Measurements from ENCODE around the gene PTH1R.

The PTH1R gene

GRCh38 chr3:46935989-46936558, 58.6 kb downstream of the PTH1R start:
- Histone ChIP-seq H3K4me3 (peak overlapping the region in 2 of 10 experiments; percentile 10 to 27; a peak in 3 of 20 replicates), H3K27me3 (no peaks in the 10 kb centered on the region), H3K36me3 (peaks cover 28 to 97% (median 82%) of the 10 kb centered on the region in 11 experiments), H3K27ac (peak overlapping the region in 7 of 11 experiments; percentile 8 to 80 (median 59); a peak in 13 of 22 replicates), H3K9ac (peak overlapping the region in 5 of 11 experiments; percentile 0 to 63 (median 40); a peak in 7 of 22 replicates), H3K4me1 (peaks cover 86 to 100% (median 100%) of the 10 kb centered on the region in 10 experiments), H4K20me1 (peaks cover 72 to 100% (median 100%) of the 10 kb centered on the region in 11 experiments), H3K4me2 (peak overlapping the region in 10 of 11 experiments; percentile 7 to 99 (median 82); a peak in 18 of 22 replicates), H3K9me3 (replicated peaks in 1 of 11) (peaks cover 0 to 12% (median 7%) of the 10 kb centered on the region in 11 experiments; a peak in 16 of 22 replicates)
- TF ChIP-seq Cebpa-rat (IDR thresholded peaks at IDR 0.05) = peak in 5 of 11 experiments; percentile 24 to 62 (median 46); a peak in 3 of 22 replicates

GRCh38 chr3:46936733-46937250, 59.3 kb downstream of the PTH1R start:
- Histone ChIP-seq H3K9ac (peak overlapping the region in 5 of 11 experiments; percentile 0 to 63 (median 40); a peak in 5 of 22 replicates), H3K9me3 (replicated peaks in 1 of 11) (peaks cover 0 to 5% (median 0%) of the 10 kb centered on the region in 11 experiments; a peak in 5 of 22 replicates), H3K36me3 (peaks cover 27 to 95% (median 80%) of the 10 kb centered on the region in 11 experiments), H3K4me2 (peak overlapping the region in 6 of 11 experiments; percentile 1 to 99 (median 90); a peak in 9 of 22 replicates), H3K4me3 (no peak overlapping the region; a peak in 1 of 20 replicates), H4K20me1 (peaks cover 74 to 100% (median 100%) of the 10 kb centered on the region in 11 experiments; a peak in 21 of 22 replicates), H3K4me1 (peaks cover 84 to 100% (median 97%) of the 10 kb centered on the region in 10 experiments), H3K27ac (peak overlapping the region in 8 of 11 experiments; percentile 4 to 80 (median 50); a peak in 13 of 22 replicates), H3K27me3 (no peaks in the 10 kb centered on the region)
- TF ChIP-seq Cebpa-rat (IDR thresholded peaks at IDR 0.05) = no peak

GRCh38 chr3:46938118-46938517, 60.6 kb downstream of the PTH1R start:
- H3K9me3 ChIP-seq (replicated peaks in 1 of 11) = no peaks in the 10 kb centered on the region
- H3K4me3 ChIP-seq = no peak overlapping the region
- no peaks in the 10 kb centered on the region for H3K27me3 ChIP-seq
- H3K36me3 ChIP-seq = peaks cover 30 to 97% (median 86%) of the 10 kb centered on the region in 11 experiments
- TF ChIP-seq Cebpa-rat (IDR thresholded peaks at IDR 0.05) = no peak
- H4K20me1 ChIP-seq = peaks cover 75 to 100% (median 100%) of the 10 kb centered on the region in 11 experiments
- H3K27ac ChIP-seq = peak overlapping the region in 4 of 11 experiments; percentile 31 to 70 (median 36); a peak in 4 of 22 replicates
- H3K4me1 ChIP-seq = peaks cover 82 to 100% (median 96%) of the 10 kb centered on the region in 10 experiments
- H3K9ac ChIP-seq = no peak overlapping the region
- peak overlapping the region; percentile 17 to 98 (median 64); a peak in 17 of 22 replicates for H3K4me2 ChIP-seq

- Histone ChIP-seq H3K4me2 (peak overlapping the region; percentile 23 to 98 (median 64)), H3K9ac (peak overlapping the region in 8 of 11 experiments; percentile 6 to 45 (median 34); a peak in 12 of 22 replicates), H3K4me3 (no peak overlapping the region), H3K27me3 (no peaks in the 10 kb centered on the region), H3K9me3 (replicated peaks in 1 of 11) (no peaks in the 10 kb centered on the region), H3K4me1 (peaks cover 65 to 100% (median 88%) of the 10 kb centered on the region in 10 experiments), H4K20me1 (peaks cover 83 to 100% (median 100%) of the 10 kb centered on the region in 11 experiments), H3K27ac (peak overlapping the region in 9 of 11 experiments; percentile 5 to 51 (median 31); a peak in 14 of 22 replicates), H3K36me3 (peaks cover 30 to 98% (median 88%) of the 10 kb centered on the region in 11 experiments)
- no peak for TF ChIP-seq Cebpa-rat (IDR thresholded peaks at IDR 0.05)
Observed at GRCh38 chr3:46939578-46940445, 62.3 kb downstream of the PTH1R start.

- Histone ChIP-seq H3K4me1 (peaks cover 58 to 97% (median 76%) of the 10 kb centered on the region in 10 experiments), H3K4me3 (no peak overlapping the region), H3K9ac (no peak overlapping the region; a peak in 1 of 22 replicates), H3K9me3 (replicated peaks in 1 of 11) (peaks cover 0 to 9% (median 0%) of the 10 kb centered on the region in 11 experiments; a peak in 3 of 22 replicates), H4K20me1 (peaks cover 95 to 100% (median 100%) of the 10 kb centered on the region in 11 experiments), H3K36me3 (peaks cover 39 to 98% (median 90%) of the 10 kb centered on the region in 11 experiments), H3K27ac (no peak overlapping the region), H3K4me2 (peak overlapping the region in 3 of 11 experiments; percentile 4 to 20 (median 15); a peak in 3 of 22 replicates), H3K27me3 (no peaks in the 10 kb centered on the region)
- TF ChIP-seq Cebpa-rat (IDR thresholded peaks at IDR 0.05) = no peak
Observed at GRCh38 chr3:46942076-46942475, 64.6 kb downstream of the PTH1R start.

GRCh38 chr3:46942481-46943236, 65.1 kb downstream of the PTH1R start:
- H4K20me1 ChIP-seq = peaks cover 95 to 100% (median 100%) of the 10 kb centered on the region in 11 experiments
- H3K4me3 ChIP-seq = no peak overlapping the region
- H3K9me3 ChIP-seq (replicated peaks in 1 of 11) = peaks cover 0 to 9% (median 0%) of the 10 kb centered on the region in 11 experiments; a peak in 3 of 22 replicates
- H3K36me3 ChIP-seq = peaks cover 38 to 98% (median 90%) of the 10 kb centered on the region in 11 experiments
- H3K4me1 ChIP-seq = peaks cover 64 to 97% (median 76%) of the 10 kb centered on the region in 10 experiments
- peak overlapping the region in 3 of 11 experiments; percentile 4 to 20 (median 15); a peak in 3 of 22 replicates for H3K4me2 ChIP-seq
- H3K27me3 ChIP-seq = no peaks in the 10 kb centered on the region
- TF ChIP-seq Cebpa-rat (IDR thresholded peaks at IDR 0.05) = no peak
- no peak overlapping the region for H3K27ac ChIP-seq
- no peak overlapping the region for H3K9ac ChIP-seq

- peaks cover 98 to 100% (median 100%) of the 10 kb centered on the region in 11 experiments for H4K20me1 ChIP-seq
Observed at GRCh38 chr3:46943237-46944187, 66.0 kb downstream of the PTH1R start.

More at GRCh38 chr3:46943237-46944187, 66.0 kb downstream of the PTH1R start:
- Histone ChIP-seq H3K27me3 (no peaks in the 10 kb centered on the region), H3K9me3 (replicated peaks in 1 of 11) (peaks cover 0 to 9% (median 0%) of the 10 kb centered on the region in 11 experiments; a peak in 3 of 22 replicates), H3K36me3 (peaks cover 35 to 96% (median 81%) of the 10 kb centered on the region in 11 experiments), H3K4me3 (no peak overlapping the region), H3K4me2 (peak overlapping the region in 2 of 11 experiments; percentile 0 to 13; a peak in 2 of 22 replicates), H3K27ac (no peak overlapping the region), H3K9ac (no peak overlapping the region), H3K4me1 (peaks cover 64 to 97% (median 76%) of the 10 kb centered on the region in 10 experiments)
- TF ChIP-seq Cebpa-rat (IDR thresholded peaks at IDR 0.05) = no peak

Data from BLaER1 treated with 17β-estradiol and CSF1 and Interleukin-3, amounts not matched to agents 10 nM and 100 nM (cell line).